Pulmonary artery endothelial cell (primary cell): ENCODE results near the gene KIAA1217. TPM values are rescaled to one million over a fixed set of nuclear protein-coding genes. Genes with fewer than 3 reads are reported as not detected.

Experiments used
- DNase-seq: peaks from one replicate; pipeline ENCODE4 v3.0.0-alpha.2; 2011; ENCODE audit warnings: low read depth, low spot score
- total RNA-seq: library from RNA; depleted of rRNA; stranded (reverse); fragments of >200 nt; gene quantifications from 2 replicates; pipeline ENCODE4 v1.2.3, GENCODE V29; 2014

KIAA1217 gene
- total RNA-seq, 1 donor from 2014 or later: 1.5 TPM

- no peak for DNase-seq
These were observed 286.9 kb downstream of the KIAA1217 start for GRCh38 chr10:24495666-24496460.

- no peak for DNase-seq
These were observed 288.0 kb downstream of the KIAA1217 start for GRCh38 chr10:24496906-24497305.

GRCh38 chr10:24501056-24501711, 292.2 kb downstream of the KIAA1217 start:
- no peak for DNase-seq

GRCh38 chr10:24502006-24502405, 293.1 kb downstream of the KIAA1217 start:
- no peak for DNase-seq

GRCh38 chr10:24502801-24503460, 294.0 kb downstream of the KIAA1217 start:
- no peak for DNase-seq

GRCh38 chr10:24503461-24504320, 294.8 kb downstream of the KIAA1217 start:
- no peak for DNase-seq

GRCh38 chr10:24505759-24506158, 296.8 kb downstream of the KIAA1217 start:
- DNase-seq: peak; percentile 72

- no peak for DNase-seq
These were observed 304.2 kb downstream of the KIAA1217 start for GRCh38 chr10:24513155-24513554.

- no peak for DNase-seq
These were observed 306.5 kb downstream of the KIAA1217 start for GRCh38 chr10:24515481-24515880.

GRCh38 chr10:24518411-24518810, 309.5 kb downstream of the KIAA1217 start:
- DNase-seq: no peak

- peak; percentile 8 for DNase-seq
These were observed 310.2 kb downstream of the KIAA1217 start for GRCh38 chr10:24518981-24519597.

- DNase-seq: no peak
These were observed 311.0 kb downstream of the KIAA1217 start for GRCh38 chr10:24519950-24520349.

GRCh38 chr10:24524314-24524713, 315.4 kb downstream of the KIAA1217 start:
- no peak for DNase-seq

GRCh38 chr10:24526085-24526649, 317.2 kb downstream of the KIAA1217 start:
- no peak for DNase-seq

GRCh38 chr10:24528946-24529345, 320.0 kb downstream of the KIAA1217 start:
- no peak for DNase-seq

- no peak for DNase-seq
These were observed 322.5 kb downstream of the KIAA1217 start for GRCh38 chr10:24531439-24531838.

- no peak for DNase-seq
These were observed 325.0 kb downstream of the KIAA1217 start for GRCh38 chr10:24533981-24534380.

- no peak for DNase-seq
These were observed 327.7 kb downstream of the KIAA1217 start for GRCh38 chr10:24536636-24537035.

- DNase-seq: no peak
These were observed 332.4 kb downstream of the KIAA1217 start for GRCh38 chr10:24541239-24541753.
